Left cardiac atrium (tissue), 4 donors: ENCODE results near the gene TTLL10. TPM values are rescaled to one million over a fixed set of nuclear protein-coding genes. Genes with fewer than 3 reads are reported as not detected.

Experiments used
- ATAC-seq, 2 donors: fragments of 200-7000 bp; cut with Tn5 transposase; one replicate each; pipeline ENCODE4 v1.9.1; 2020; ENCODE audit warnings: mild to moderate bottlenecking in 2 of 2, moderate library complexity in 2 of 2
- DNase-seq: peaks from one replicate; pipeline ENCODE4 v3.0.0-alpha.2; 2020
- intact Hi-C, 2 donors: fragments of 100-400 bp; cut with DNase I; formaldehyde crosslinking; loops; one replicate each; pipeline versions ENCODE4 v1.14.1 to v1.15.1; 2022 to 2023
- total RNA-seq, 2 donors: library from RNA; stranded (reverse); fragmentation: NEBNext Ultra II Directional; extraction: Animal tissue kit (Norgen Biotek cat#: 25700); gene quantifications; one replicate each; pipeline ENCODE4 v1.2.1, GENCODE V29; 2021
- donor health status: DM: no; HTN: yes; CAD: no.
- donor health status: DM: no; HTN: yes; CAD: no; lungs with severe emphysema.
- donor health status: DM: yes; HTN: yes; CAD: no.
- donor health status: Dilated cardiomyopathy.

Gene TTLL10
- total RNA-seq, 2 donors from 2014 or later, result not detected

- intact Hi-C loops, result no loop called here
- DNase-seq (no peak), ATAC-seq (no peak)
Measured at GRCh38 chr1:1155258-1155657, 18.4 kb upstream of the TTLL10 start.

- ATAC-seq, result no peak
- intact Hi-C loops, result no loop called here
- no peak for DNase-seq
Measured at GRCh38 chr1:1156140-1157032, 17.3 kb upstream of the TTLL10 start.

GRCh38 chr1:1157033-1157365 is 16.7 kb upstream of the TTLL10 start:
- peak in 1 of 2 donors; percentile 4 for ATAC-seq

GRCh38 chr1:1157426-1157913 is 16.2 kb upstream of the TTLL10 start:
- ATAC-seq (peak; percentile 92 to 93), DNase-seq (peak; percentile 92)
- intact Hi-C loops, result no loop called here

More at GRCh38 chr1:1157033-1157365, 16.7 kb upstream of the TTLL10 start:
- intact Hi-C loops, result no loop called here
- no peak for DNase-seq

- peak; percentile 65 to 68 for ATAC-seq
Measured at GRCh38 chr1:1157914-1158710, 15.6 kb upstream of the TTLL10 start.

GRCh38 chr1:1160281-1160930 is 13.3 kb upstream of the TTLL10 start:
- intact Hi-C loops, result no loop called here
- no peak for ATAC-seq
- DNase-seq, result no peak

More at GRCh38 chr1:1157914-1158710, 15.6 kb upstream of the TTLL10 start:
- intact Hi-C loops, result no loop called here
- peak; percentile 67 for DNase-seq

- DNase-seq (no peak), ATAC-seq (no peak)
- intact Hi-C loops, result no loop called here
Measured at GRCh38 chr1:1161078-1161682, 12.5 kb upstream of the TTLL10 start.

GRCh38 chr1:1161683-1162079 is 12.0 kb upstream of the TTLL10 start:
- intact Hi-C loops, result no loop called here
- no peak for ATAC-seq
- DNase-seq, result no peak

GRCh38 chr1:1162597-1163537 is 10.8 kb upstream of the TTLL10 start:
- no peak for DNase-seq
- intact Hi-C loops, result no loop called here
- no peak for ATAC-seq

GRCh38 chr1:1163538-1164070 is 10.1 kb upstream of the TTLL10 start:
- ATAC-seq (no peak), DNase-seq (no peak)
- intact Hi-C loops, result no loop called here

- intact Hi-C loops, result no loop called here
- ATAC-seq (no peak), DNase-seq (no peak)
Measured at GRCh38 chr1:1164361-1164700, 9.3 kb upstream of the TTLL10 start.

- intact Hi-C loops, result no loop called here
- DNase-seq (no peak), ATAC-seq (no peak)
Measured at GRCh38 chr1:1164701-1165451, 8.8 kb upstream of the TTLL10 start.

GRCh38 chr1:1165485-1165884 is 8.2 kb upstream of the TTLL10 start:
- ATAC-seq (no peak), DNase-seq (no peak)
- intact Hi-C loops, result no loop called here

GRCh38 chr1:1165900-1166421 is 7.7 kb upstream of the TTLL10 start:
- DNase-seq, result no peak
- ATAC-seq, result no peak
- intact Hi-C loops, result no loop called here

- DNase-seq, result no peak
- intact Hi-C loops, result no loop called here
- no peak for ATAC-seq
Measured at GRCh38 chr1:1166642-1167397, 6.9 kb upstream of the TTLL10 start.

- DNase-seq, result no peak
- no peak for ATAC-seq
- intact Hi-C loops, result no loop called here
Measured at GRCh38 chr1:1167398-1167821, 6.3 kb upstream of the TTLL10 start.
